Measurements from ENCODE around the gene DTX4. TPM values are rescaled to one million over a fixed set of nuclear protein-coding genes. Genes with fewer than 3 reads are reported as not detected.

DTX4 gene
- total RNA-seq, 2 donors from 2014 or later: 16.1 to 16.6 TPM

DNA sequence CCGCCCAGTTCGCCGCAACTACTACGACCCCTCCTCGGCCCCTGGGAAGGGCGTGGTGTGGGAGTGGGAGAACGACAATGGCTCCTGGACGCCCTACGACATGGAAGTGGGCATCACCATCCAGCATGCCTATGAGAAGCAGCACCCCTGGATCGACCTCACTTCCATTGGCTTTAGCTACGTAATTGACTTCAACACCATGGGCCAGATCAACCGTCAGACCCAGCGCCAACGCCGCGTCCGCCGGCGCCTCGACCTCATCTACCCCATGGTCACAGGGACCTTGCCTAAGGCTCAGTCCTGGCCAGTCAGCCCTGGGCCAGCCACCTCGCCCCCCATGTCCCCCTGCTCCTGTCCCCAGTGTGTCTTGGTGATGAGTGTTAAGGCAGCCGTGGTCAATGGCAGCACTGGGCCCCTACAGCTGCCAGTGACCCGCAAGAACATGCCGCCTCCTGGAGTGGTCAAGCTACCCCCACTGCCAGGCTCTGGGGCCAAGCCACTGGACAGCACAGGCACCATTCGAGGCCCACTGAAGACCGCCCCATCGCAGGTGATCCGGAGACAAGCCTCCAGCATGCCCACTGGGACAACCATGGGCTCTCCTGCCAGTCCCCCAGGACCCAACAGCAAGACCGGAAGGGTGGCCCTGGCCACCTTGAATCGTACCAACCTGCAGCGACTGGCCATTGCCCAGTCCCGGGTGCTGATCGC is 10.0 kb downstream of the DTX4 start:
- 96 to 99% methylated on average over 13 to 33 of the region's 33 CpGs for WGBS, 2 experiments (ENCODE audit: insufficient coverage in 1 of 2, insufficient read length in 1 of 2)
- Histone ChIP-seq H3K9me3 (ENCODE audit: control insufficient read depth, low read length) (peaks cover 18% of the 10 kb centered on the region), H3K4me1 (ENCODE audit: control insufficient read depth, insufficient read depth, low read length) (no peaks in the 10 kb centered on the region), H3K27ac (ENCODE audit: low read depth, low read length) (no peak overlapping the region), H3K4me3 (ENCODE audit: low read length) (no peak overlapping the region), H3K9ac (ENCODE audit: extremely low read depth, low read length, poor library complexity, severe bottlenecking) (no peak overlapping the region), H3K27me3 (ENCODE audit: control insufficient read depth, insufficient read depth, low read length, poor library complexity, severe bottlenecking) (no peaks in the 10 kb centered on the region), H3K36me3 (ENCODE audit: control insufficient read depth, insufficient read depth, low read length) (peaks cover 64% of the 10 kb centered on the region)
- DNase-seq: no peak
- Mint-ChIP-seq H3K4me3 (no peak overlapping the region), H3K4me1 (peaks cover 7% of the 10 kb centered on the region), H3K36me3 (ENCODE audit: low read depth) (peaks cover 28% of the 10 kb centered on the region), H3K9me3 (no peaks in the 10 kb centered on the region), H3K27ac (no peak overlapping the region), H3K27me3 (ENCODE audit: insufficient read depth) (no peaks in the 10 kb centered on the region)
- TF ChIP-seq, protein P1, sequence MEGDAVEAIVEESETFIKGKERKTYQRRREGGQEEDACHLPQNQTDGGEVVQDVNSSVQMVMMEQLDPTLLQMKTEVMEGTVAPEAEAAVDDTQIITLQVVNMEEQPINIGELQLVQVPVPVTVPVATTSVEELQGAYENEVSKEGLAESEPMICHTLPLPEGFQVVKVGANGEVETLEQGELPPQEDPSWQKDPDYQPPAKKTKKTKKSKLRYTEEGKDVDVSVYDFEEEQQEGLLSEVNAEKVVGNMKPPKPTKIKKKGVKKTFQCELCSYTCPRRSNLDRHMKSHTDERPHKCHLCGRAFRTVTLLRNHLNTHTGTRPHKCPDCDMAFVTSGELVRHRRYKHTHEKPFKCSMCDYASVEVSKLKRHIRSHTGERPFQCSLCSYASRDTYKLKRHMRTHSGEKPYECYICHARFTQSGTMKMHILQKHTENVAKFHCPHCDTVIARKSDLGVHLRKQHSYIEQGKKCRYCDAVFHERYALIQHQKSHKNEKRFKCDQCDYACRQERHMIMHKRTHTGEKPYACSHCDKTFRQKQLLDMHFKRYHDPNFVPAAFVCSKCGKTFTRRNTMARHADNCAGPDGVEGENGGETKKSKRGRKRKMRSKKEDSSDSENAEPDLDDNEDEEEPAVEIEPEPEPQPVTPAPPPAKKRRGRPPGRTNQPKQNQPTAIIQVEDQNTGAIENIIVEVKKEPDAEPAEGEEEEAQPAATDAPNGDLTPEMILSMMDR (conservative IDR thresholded peaks at IDR 0.05): no peak

DNA sequence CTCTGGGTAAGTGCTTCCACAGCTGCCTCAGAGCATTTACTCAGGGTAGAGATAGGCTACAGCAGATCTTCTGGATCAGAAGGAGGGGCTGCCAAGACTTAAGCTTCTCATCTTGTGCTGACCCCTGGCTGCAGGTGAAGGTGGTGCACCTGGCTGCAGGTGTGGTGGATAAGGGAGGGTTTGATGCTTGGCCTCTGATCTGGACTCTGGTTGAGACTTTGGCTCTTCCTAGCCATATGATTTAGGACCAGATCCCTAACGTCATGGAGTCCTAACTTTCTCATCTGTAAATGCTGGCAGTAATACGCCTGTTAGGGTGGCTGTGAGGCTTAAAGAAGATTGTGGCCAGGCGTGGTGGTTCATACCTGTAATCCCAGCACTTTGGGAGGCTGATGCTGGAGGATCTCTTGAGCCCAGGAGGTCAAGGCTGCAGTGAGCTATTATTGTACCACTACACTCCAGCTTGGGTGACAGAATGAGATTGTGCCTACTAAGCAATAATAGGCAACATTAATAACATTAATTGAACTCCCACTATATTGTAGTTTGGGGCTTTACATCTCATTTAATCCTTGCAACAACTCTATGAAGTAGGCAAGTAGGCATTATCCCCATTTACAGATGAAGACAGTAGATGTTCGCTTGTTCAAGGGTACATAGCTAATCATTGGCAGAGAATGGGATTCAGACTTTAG is 10.7 kb downstream of the DTX4 start:
- Histone ChIP-seq H3K36me3 (ENCODE audit: control insufficient read depth, insufficient read depth, low read length) (peaks cover 66% of the 10 kb centered on the region), H3K4me3 (ENCODE audit: low read length) (no peak overlapping the region), H3K27ac (ENCODE audit: low read depth, low read length) (peak overlapping the region; percentile 99), H3K4me1 (ENCODE audit: control insufficient read depth, insufficient read depth, low read length) (no peaks in the 10 kb centered on the region), H3K9me3 (ENCODE audit: control insufficient read depth, low read length) (peaks cover 18% of the 10 kb centered on the region), H3K9ac (ENCODE audit: extremely low read depth, low read length, poor library complexity, severe bottlenecking) (no peak overlapping the region), H3K27me3 (ENCODE audit: control insufficient read depth, insufficient read depth, low read length, poor library complexity, severe bottlenecking) (no peaks in the 10 kb centered on the region)
- Mint-ChIP-seq H3K36me3 (ENCODE audit: low read depth) (peaks cover 28% of the 10 kb centered on the region), H3K4me1 (peaks cover 7% of the 10 kb centered on the region), H3K27ac (no peak overlapping the region), H3K4me3 (no peak overlapping the region), H3K27me3 (ENCODE audit: insufficient read depth) (no peaks in the 10 kb centered on the region), H3K9me3 (no peaks in the 10 kb centered on the region)
- TF ChIP-seq, protein P1 (conservative IDR thresholded peaks at IDR 0.05): peak; percentile 90
- WGBS, 2 experiments (ENCODE audit: insufficient coverage in 1 of 2, insufficient read length in 1 of 2): 89 to 94% methylated on average over 4 of the region's 4 CpGs
- DNase-seq: peak; percentile 93

DNA sequence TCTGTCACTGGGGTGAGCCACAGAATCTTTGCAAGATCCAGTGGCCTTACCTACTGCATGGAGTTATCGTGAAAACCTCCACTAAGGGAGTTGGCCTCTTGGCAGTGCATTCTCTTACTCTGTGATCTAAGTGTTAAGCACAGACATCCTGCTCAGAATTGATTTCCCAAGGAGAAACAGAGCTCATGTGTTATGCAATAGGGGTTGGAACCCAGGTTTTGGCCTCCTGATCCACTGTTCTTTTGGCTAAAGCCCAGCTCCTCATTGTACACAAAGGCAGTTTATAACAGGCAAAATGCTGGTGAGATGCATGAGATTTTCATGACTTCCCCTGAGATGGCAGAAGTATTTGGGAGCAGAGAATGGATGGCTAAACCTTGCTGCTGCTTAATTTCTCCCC is 11.8 kb downstream of the DTX4 start:
- peaks cover 25% of the 10 kb centered on the region for H3K36me3 Mint-ChIP-seq (ENCODE audit: low read depth)
- H3K27ac Mint-ChIP-seq: no peak overlapping the region
- peaks cover 7% of the 10 kb centered on the region for H3K4me1 Mint-ChIP-seq
- peaks cover 10% of the 10 kb centered on the region for H3K9me3 ChIP-seq (ENCODE audit: control insufficient read depth, low read length)
- TF ChIP-seq, protein P1 (conservative IDR thresholded peaks at IDR 0.05): no peak
- H3K4me1 ChIP-seq (ENCODE audit: control insufficient read depth, insufficient read depth, low read length): no peaks in the 10 kb centered on the region
- H3K4me3 ChIP-seq (ENCODE audit: low read length): no peak overlapping the region
- no peak for DNase-seq
- H3K27me3 Mint-ChIP-seq (ENCODE audit: insufficient read depth): no peaks in the 10 kb centered on the region
- no peaks in the 10 kb centered on the region for H3K9me3 Mint-ChIP-seq
- 94 to 100% methylated on average over 1 of the region's 1 CpG for WGBS, 2 experiments (ENCODE audit: insufficient coverage in 1 of 2, insufficient read length in 1 of 2)
- peak overlapping the region; percentile 99 for H3K27ac ChIP-seq (ENCODE audit: low read depth, low read length)
- no peak overlapping the region for H3K9ac ChIP-seq (ENCODE audit: extremely low read depth, low read length, poor library complexity, severe bottlenecking)
- peaks cover 67% of the 10 kb centered on the region for H3K36me3 ChIP-seq (ENCODE audit: control insufficient read depth, insufficient read depth, low read length)
- H3K4me3 Mint-ChIP-seq: no peak overlapping the region
- no peaks in the 10 kb centered on the region for H3K27me3 ChIP-seq (ENCODE audit: control insufficient read depth, insufficient read depth, low read length, poor library complexity, severe bottlenecking)
